Gastrocnemius medialis (tissue), 4 donors: ENCODE measurements around the gene SIDT2. TPM values are rescaled to one million over a fixed set of nuclear protein-coding genes. Genes with fewer than 3 reads are reported as not detected.
"Not testable (repeated sequence)": the region's sequence is repeated elsewhere in the genome, so short reads cannot be mapped to it uniquely, and the experiment has no call there.

Source experiments
- ATAC-seq, 2 donors: fragments of 150-250 bp; one replicate each; pipeline ENCODE4 v1.9.1; 2016
- DNase-seq, 2 donors: peaks; one replicate each; pipeline ENCODE4 v3.0.0-alpha.2; 2019
- H3K27ac ChIP-seq, 4 donors: fragments of 200-600 bp; sonication (generic); 1 replicate in 1 of 4; 2 replicates in 3 of 4; pipeline ENCODE4 v1.5.1; 2016 to 2018; ENCODE audit warnings: mild to moderate bottlenecking in 2 of 4, moderate library complexity in 1 of 4
- H3K27me3 ChIP-seq, 3 donors: fragments of 200-600 bp; sonication (generic) in 2 of 3; 1 replicate in 1 of 3; 2 replicates in 2 of 3; pipeline versions ENCODE4 v1.5.1 to v1.6.0; 2016 to 2019; ENCODE audit warnings: mild to moderate bottlenecking in 1 of 3, moderate library complexity in 1 of 3
- H3K36me3 ChIP-seq, 2 donors: fragments of 200-600 bp; sonication (generic) in 1 of 2; one replicate each; pipeline ENCODE4 v1.5.1; 2017 to 2018
- H3K4me1 ChIP-seq, 2 donors: fragments of 200-600 bp; sonication (generic) in 1 of 2; one replicate each; pipeline ENCODE4 v1.5.1; 2016 to 2017; ENCODE audit warnings: mild to moderate bottlenecking in 2 of 2
- H3K4me3 ChIP-seq, 4 donors: fragments of 200-600 bp; sonication (generic) in 3 of 4; 1 replicate in 1 of 4; 2 replicates in 3 of 4; pipeline ENCODE4 v1.5.1; 2016 to 2019; ENCODE audit warnings: mild to moderate bottlenecking in 2 of 4
- H3K9me3 ChIP-seq, 3 donors: fragments of 200-600 bp; sonication (generic) in 2 of 3; 1 replicate in 1 of 3; 2 replicates in 2 of 3; pipeline ENCODE4 v1.5.1; 2016 to 2019
- POLR2A ChIP-seq, 2 donors: fragments of 450-650 bp; IDR thresholded peaks; one replicate each; pipeline ENCODE4 v1.6.1; 2017; ENCODE audit warnings: antibody characterized with exemption in 2 of 2, mild to moderate bottlenecking in 2 of 2, moderate library complexity in 2 of 2
- in situ Hi-C, 4 donors: fragments of 200-750 bp; cut with MboI; loops; one replicate each; pipeline versions ENCODE4 v1.15.0 to v1.8.0; 2017; ENCODE audit warnings: low sequenced_read_pairs in 4 of 4
- intact Hi-C: fragments of 100-400 bp; cut with DNase I; formaldehyde crosslinking; loops from one replicate; pipeline ENCODE4 v1.15.1; 2023; ENCODE audit warnings: low total_unique reads
- total RNA-seq, 4 donors: library from RNA; depleted of rRNA; stranded (reverse); fragments of >200 nt; gene quantifications; one replicate each; pipeline versions ENCODE4 v1.1.0 to v1.2.3, GENCODE V29; 2016
- TF ChIP-seq, protein P1 (sequence below), 5 experiments: fragments of 450-650 bp in 3 of 5; fragments of 200-600 bp in 2 of 5; sonication (generic) in 2 of 5; IDR thresholded peaks in 4 of 5; conservative IDR thresholded peaks in 1 of 5; 1 replicate in 4 of 5; 2 replicates in 1 of 5; pipeline ENCODE4 v1.5.1; 2016 to 2019; ENCODE audit warnings: antibody characterized with exemption in 5 of 5, mild to moderate bottlenecking in 3 of 5, moderate library complexity in 3 of 5

The SIDT2 gene
- total RNA-seq, 4 donors from 2014 or later, result 14.3 to 33.9 (median 17.7) TPM

DNA sequence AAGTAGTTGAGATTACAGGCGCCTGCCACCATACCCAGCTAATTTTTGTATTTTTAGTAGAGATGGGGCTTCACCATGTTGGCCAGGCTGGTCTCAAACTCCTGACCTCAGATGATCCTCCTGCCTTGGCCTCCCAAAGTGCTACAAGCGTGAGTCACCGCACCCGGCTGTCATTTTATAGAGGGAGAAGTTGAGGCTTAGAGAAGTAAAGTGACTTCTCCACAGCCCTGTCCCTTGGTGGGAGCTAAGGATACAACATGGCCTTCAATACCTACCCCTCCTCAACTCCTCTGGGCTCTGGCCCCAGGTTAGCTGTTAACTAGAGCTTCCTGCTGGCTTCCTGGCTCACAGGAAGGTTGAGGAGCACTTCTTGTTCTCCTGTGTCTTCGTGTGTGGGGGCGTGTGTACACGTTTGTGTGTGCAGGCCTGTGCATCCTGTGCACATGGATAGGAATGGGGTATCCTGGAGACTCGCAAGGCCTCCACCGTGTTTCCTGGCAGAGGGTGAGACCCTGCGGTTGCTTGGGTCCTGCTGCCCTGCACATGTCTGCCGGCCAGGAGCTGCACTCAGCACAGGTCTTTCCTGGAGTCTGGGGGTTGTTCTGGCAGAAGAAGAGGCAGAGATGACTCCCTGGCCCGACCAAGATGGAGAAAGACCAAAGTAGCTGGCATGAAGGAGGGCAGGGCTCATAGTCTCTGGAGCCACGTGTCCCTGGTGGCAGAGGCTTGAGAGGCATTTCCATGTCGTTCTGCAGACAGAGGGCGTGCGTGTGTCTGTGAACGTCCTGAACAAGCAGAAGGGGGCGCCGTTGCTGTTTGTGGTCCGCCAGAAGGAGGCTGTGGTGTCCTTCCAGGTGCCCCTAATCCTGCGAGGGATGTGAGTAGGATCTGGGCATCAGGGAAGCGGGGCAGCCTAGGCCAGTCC is 2.4 kb downstream of the SIDT2 start:
- Histone ChIP-seq H3K27ac (peak overlapping the region in 2 of 4 donors; percentile 88 to 89), H3K9me3 (no peaks in the 10 kb centered on the region), H3K4me1 (peaks cover 26 to 28% of the 10 kb centered on the region in 2 donors), H3K36me3 (peaks cover 0 to 26% of the 10 kb centered on the region in 2 donors), H3K27me3 (no peaks in the 10 kb centered on the region), H3K4me3 (peak overlapping the region in 3 of 4 donors; percentile 1 to 98 (median 75))
- peak in 1 of 2 donors; percentile 51 for ATAC-seq
- DNase-seq, result peak; percentile 46 to 77
- in situ Hi-C loops, result loop anchor here in 1 of 4 donors (5.0 kb wide), 1 partner anchor 46 kb away; no protein-coding TSS in a partner anchor
- intact Hi-C loops, result no loop called here
- no peak for TF ChIP-seq POLR2A (IDR thresholded peaks at IDR 0.05)
- TF ChIP-seq, protein P1, sequence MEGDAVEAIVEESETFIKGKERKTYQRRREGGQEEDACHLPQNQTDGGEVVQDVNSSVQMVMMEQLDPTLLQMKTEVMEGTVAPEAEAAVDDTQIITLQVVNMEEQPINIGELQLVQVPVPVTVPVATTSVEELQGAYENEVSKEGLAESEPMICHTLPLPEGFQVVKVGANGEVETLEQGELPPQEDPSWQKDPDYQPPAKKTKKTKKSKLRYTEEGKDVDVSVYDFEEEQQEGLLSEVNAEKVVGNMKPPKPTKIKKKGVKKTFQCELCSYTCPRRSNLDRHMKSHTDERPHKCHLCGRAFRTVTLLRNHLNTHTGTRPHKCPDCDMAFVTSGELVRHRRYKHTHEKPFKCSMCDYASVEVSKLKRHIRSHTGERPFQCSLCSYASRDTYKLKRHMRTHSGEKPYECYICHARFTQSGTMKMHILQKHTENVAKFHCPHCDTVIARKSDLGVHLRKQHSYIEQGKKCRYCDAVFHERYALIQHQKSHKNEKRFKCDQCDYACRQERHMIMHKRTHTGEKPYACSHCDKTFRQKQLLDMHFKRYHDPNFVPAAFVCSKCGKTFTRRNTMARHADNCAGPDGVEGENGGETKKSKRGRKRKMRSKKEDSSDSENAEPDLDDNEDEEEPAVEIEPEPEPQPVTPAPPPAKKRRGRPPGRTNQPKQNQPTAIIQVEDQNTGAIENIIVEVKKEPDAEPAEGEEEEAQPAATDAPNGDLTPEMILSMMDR (IDR thresholded peaks at IDR 0.05 in 4 of 5, conservative IDR thresholded peaks at IDR 0.05 in 1 of 5), result peak; percentile 40 to 63 (median 59)

DNA sequence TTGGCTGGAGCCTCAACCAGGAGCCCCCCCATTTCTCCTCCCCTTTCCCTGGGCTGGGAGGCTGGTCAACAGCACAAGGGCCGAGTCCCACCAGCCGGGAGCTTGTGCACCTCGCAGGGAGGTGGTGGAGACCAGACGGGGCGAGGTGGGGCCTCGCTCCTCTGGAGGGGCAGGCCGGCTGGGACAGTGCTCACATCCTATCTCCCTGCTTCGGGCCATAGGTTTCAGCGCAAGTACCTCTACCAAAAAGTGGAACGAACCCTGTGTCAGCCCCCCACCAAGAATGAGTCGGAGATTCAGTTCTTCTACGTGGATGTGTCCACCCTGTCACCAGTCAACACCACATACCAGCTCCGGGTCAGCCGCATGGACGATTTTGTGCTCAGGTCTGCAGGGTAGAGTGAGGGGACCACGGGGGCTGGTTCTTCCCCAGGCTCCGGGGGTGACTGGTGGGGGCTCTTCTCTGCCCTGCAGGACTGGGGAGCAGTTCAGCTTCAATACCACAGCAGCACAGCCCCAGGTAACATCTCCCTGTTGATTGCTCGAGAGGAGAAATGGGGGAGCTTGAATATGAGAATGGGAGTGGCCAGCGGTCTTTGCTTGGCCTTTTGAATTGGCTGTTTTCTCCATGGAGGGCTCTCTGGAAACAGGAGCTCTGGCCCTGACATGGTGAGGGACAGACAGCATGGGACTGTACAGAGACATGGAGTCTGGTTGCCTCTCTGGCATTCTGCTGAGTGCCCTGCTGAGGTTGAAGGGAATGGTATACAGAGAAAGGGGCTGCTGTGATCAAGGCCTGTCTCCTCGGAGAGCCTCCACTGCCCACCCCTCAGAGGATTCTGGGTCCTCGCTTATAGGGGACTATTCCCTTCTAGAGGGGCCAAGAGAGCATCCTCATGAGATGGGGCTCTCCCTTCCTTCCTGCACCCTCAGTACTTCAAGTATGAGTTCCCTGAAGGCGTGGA is 3.3 kb downstream of the SIDT2 start:
- in situ Hi-C loops, result loop anchor here in 1 of 4 donors (5.0 kb wide), 1 partner anchor 45 kb away; no protein-coding TSS in a partner anchor
- no peak overlapping the region for H3K27ac ChIP-seq
- H3K4me1 ChIP-seq, result peaks cover 26 to 28% of the 10 kb centered on the region in 2 donors
- no peak for DNase-seq
- no peaks in the 10 kb centered on the region for H3K9me3 ChIP-seq
- no peak overlapping the region for H3K4me3 ChIP-seq
- peaks cover 0 to 34% of the 10 kb centered on the region in 2 donors for H3K36me3 ChIP-seq
- ATAC-seq, result no peak
- intact Hi-C loops, result no loop called here
- TF ChIP-seq, protein P1 (IDR thresholded peaks at IDR 0.05 in 4 of 5, conservative IDR thresholded peaks at IDR 0.05 in 1 of 5), result no peak
- TF ChIP-seq POLR2A (IDR thresholded peaks at IDR 0.05), result no peak
- H3K27me3 ChIP-seq, result no peaks in the 10 kb centered on the region

DNA sequence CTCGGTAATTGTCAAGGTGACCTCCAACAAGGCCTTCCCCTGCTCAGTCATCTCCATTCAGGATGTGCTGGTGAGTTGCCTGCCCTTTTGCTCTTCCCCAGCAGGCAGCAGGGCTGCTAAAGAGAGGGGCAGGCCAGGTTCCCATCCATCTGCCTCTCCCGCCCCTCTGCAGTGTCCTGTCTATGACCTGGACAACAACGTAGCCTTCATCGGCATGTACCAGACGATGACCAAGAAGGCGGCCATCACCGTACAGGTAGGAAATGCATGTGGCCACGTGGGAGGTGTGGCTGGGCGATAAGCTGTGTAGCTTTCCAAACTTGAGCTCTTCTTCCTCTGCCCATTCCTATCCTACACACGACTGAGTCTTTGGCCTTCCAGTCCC is 4.0 kb downstream of the SIDT2 start:
- TF ChIP-seq, protein P1 (IDR thresholded peaks at IDR 0.05 in 4 of 5, conservative IDR thresholded peaks at IDR 0.05 in 1 of 5), result no peak
- no peak for TF ChIP-seq POLR2A (IDR thresholded peaks at IDR 0.05)
- Histone ChIP-seq H3K27ac (no peak overlapping the region), H3K9me3 (no peaks in the 10 kb centered on the region), H3K27me3 (no peaks in the 10 kb centered on the region), H3K4me3 (no peak overlapping the region), H3K36me3 (peaks cover 0 to 41% of the 10 kb centered on the region in 2 donors), H3K4me1 (peaks cover 26 to 28% of the 10 kb centered on the region in 2 donors)
- ATAC-seq (no peak), DNase-seq (no peak)
- intact Hi-C loops, result no loop called here
- in situ Hi-C loops, result loop anchor here in 1 of 4 donors (5.0 kb wide), 1 partner anchor 45 kb away; no protein-coding TSS in a partner anchor

DNA sequence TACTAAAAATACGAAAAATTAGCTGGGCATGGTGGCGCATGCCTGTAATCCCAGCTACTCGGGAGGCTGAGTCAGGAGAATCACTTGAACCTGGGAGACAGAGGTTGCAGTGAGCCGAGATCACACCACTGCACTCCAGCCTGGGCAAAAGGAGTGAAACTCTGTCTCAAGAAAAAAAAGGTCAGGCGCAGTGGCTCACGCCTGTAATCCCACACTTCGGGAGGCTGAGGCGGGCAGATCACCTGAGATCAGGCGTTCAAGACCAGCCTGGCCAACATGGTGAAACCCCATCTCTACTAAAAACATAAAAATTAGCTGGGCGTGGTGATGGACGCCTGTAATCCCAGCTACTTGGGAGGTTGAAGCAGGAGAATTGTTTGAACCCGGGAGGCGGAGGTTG is 4.6 kb downstream of the SIDT2 start:
- H3K4me3 ChIP-seq, intact Hi-C loops, H3K27ac ChIP-seq, DNase-seq, ATAC-seq, H3K9me3 ChIP-seq, H3K27me3 ChIP-seq: not testable (repeated sequence)
- peaks cover 0 to 47% of the 10 kb centered on the region in 2 donors for H3K36me3 ChIP-seq
- in situ Hi-C loops, result loop anchor here in 1 of 4 donors (5.0 kb wide), 1 partner anchor 44 kb away; no protein-coding TSS in a partner anchor
- H3K4me1 ChIP-seq, result peaks cover 20 to 22% of the 10 kb centered on the region in 2 donors
